Activated CD4-positive, CD25-positive, alpha-beta regulatory T cell (primary cell): Measurements from ENCODE around the gene GSG1.

Experiments
- DNase-seq, 4 experiments: peaks; one replicate each; lab custom pipeline; 2025; lab: John Stamatoyannopoulos, UW

The GSG1 gene

GRCh38 chr12:13119826-13120225 lies 16.4 kb upstream of the GSG1 start:
- no peak for DNase-seq

GRCh38 chr12:13117029-13117428 lies 13.6 kb upstream of the GSG1 start:
- no peak for DNase-seq

GRCh38 chr12:13116259-13116658 lies 12.8 kb upstream of the GSG1 start:
- DNase-seq, result no peak

GRCh38 chr12:13114251-13115052 lies 11.0 kb upstream of the GSG1 start:
- no peak for DNase-seq

- no peak for DNase-seq
Observed at GRCh38 chr12:13112968-13113367, 9.5 kb upstream of the GSG1 start.

GRCh38 chr12:13106666-13107065 lies 3.2 kb upstream of the GSG1 start:
- DNase-seq, result no peak

- DNase-seq, result no peak
Observed at GRCh38 chr12:13105781-13106180, 2.3 kb upstream of the GSG1 start.

GRCh38 chr12:13104409-13104808 lies 942 bp upstream of the GSG1 start:
- no peak for DNase-seq

- no peak for DNase-seq
Observed at GRCh38 chr12:13102461-13103195, 839 bp downstream of the GSG1 start.

- no peak for DNase-seq
Observed at GRCh38 chr12:13101821-13102375, 1.6 kb downstream of the GSG1 start.

- DNase-seq, result peak; percentile 72 to 91 (median 84)
Observed at GRCh38 chr12:13100882-13101769, 2.3 kb downstream of the GSG1 start.

- no peak for DNase-seq
Observed at GRCh38 chr12:13100605-13100881, 2.9 kb downstream of the GSG1 start.

- DNase-seq, result no peak
Observed at GRCh38 chr12:13099844-13100604, 3.4 kb downstream of the GSG1 start.

- DNase-seq, result no peak
Observed at GRCh38 chr12:13099066-13099843, 4.2 kb downstream of the GSG1 start.

GRCh38 chr12:13097491-13098011 lies 5.9 kb downstream of the GSG1 start:
- no peak for DNase-seq

- no peak for DNase-seq
Observed at GRCh38 chr12:13095266-13095995, 8.0 kb downstream of the GSG1 start.

GRCh38 chr12:13094367-13094766 lies 9.1 kb downstream of the GSG1 start:
- DNase-seq, result no peak

GRCh38 chr12:13093848-13094220 lies 9.6 kb downstream of the GSG1 start:
- no peak for DNase-seq

- DNase-seq, result no peak
Observed at GRCh38 chr12:13093191-13093847, 10.1 kb downstream of the GSG1 start.
